WTC11 (cell line): ENCODE results near the gene ZNRF1.

ENCODE experiments used
- CREB1 ChIP-seq: sonication (generic); formaldehyde crosslinking; IDR thresholded peaks from 2 replicates; pipeline ENCODE4 v1.8.0; 2023; ENCODE audit warnings: mild to moderate bottlenecking, missing genetic modification reagents
- CTCF ChIP-seq: fragments of 200-600 bp; IDR thresholded peaks from 2 replicates; pipeline ENCODE4 v1.8.0; 2022; ENCODE audit warnings: antibody characterized with exemption
- NR3C1 ChIP-seq: sonication (generic); formaldehyde crosslinking; conservative IDR thresholded peaks from 2 replicates; pipeline ENCODE4 v1.8.1; 2023; ENCODE audit warnings: low read depth, mild to moderate bottlenecking, missing genetic modification reagents
- PRRX2 ChIP-seq: fragments of 250-450 bp; sonication (Bioruptor Pico); IDR thresholded peaks from 2 replicates; pipeline ENCODE4 v1.8.0; 2021; ENCODE audit warnings: mild to moderate bottlenecking

GRCh38 chr16:75065149-75065505, 66.3 kb downstream of the ZNRF1 start:
- TF ChIP-seq CTCF (no peak), PRRX2 (CRISPR knock-in tag) (no peak), NR3C1 (CRISPR knock-in tag) (no peak), CREB1 (CRISPR knock-in tag) (no peak)
